NCI-H2107 treated with DMSO at 0.1 percent for 48 hours (cell line): ENCODE results near the gene TPCN1.
"Not testable (repeated sequence)": the region's sequence is repeated elsewhere in the genome, so short reads cannot be mapped to it uniquely, and the experiment has no call there.

Experiments
- DNase-seq: peaks from one replicate; lab custom pipeline; 2025; ENCODE audit not compliant: unreplicated experiment; lab: John Stamatoyannopoulos, UW

Gene TPCN1

GRCh38 chr12:113196582-113196981 is 24.7 kb upstream of the TPCN1 start:
- no peak for DNase-seq

- peak; percentile 60 for DNase-seq
Observed at GRCh38 chr12:113196990-113197389, 24.3 kb upstream of the TPCN1 start.

GRCh38 chr12:113197518-113198077 is 23.7 kb upstream of the TPCN1 start:
- no peak for DNase-seq

- no peak for DNase-seq
Observed at GRCh38 chr12:113198296-113198695, 23.0 kb upstream of the TPCN1 start.

GRCh38 chr12:113200021-113200797 is 21.1 kb upstream of the TPCN1 start:
- DNase-seq, result no peak

GRCh38 chr12:113201187-113202177 is 19.8 kb upstream of the TPCN1 start:
- no peak for DNase-seq

- DNase-seq, result no peak
Observed at GRCh38 chr12:113202300-113203075, 18.8 kb upstream of the TPCN1 start.

GRCh38 chr12:113203852-113204760 is 17.2 kb upstream of the TPCN1 start:
- DNase-seq, result no peak

- no peak for DNase-seq
Observed at GRCh38 chr12:113204804-113205203, 16.5 kb upstream of the TPCN1 start.

- not testable (repeated sequence) for DNase-seq
Observed at GRCh38 chr12:113206802-113207201, 14.5 kb upstream of the TPCN1 start.

- DNase-seq, result no peak
Observed at GRCh38 chr12:113207613-113208040, 13.6 kb upstream of the TPCN1 start.

- DNase-seq, result no peak
Observed at GRCh38 chr12:113208041-113208934, 13.0 kb upstream of the TPCN1 start.

- DNase-seq, result no peak
Observed at GRCh38 chr12:113211160-113211559, 10.1 kb upstream of the TPCN1 start.

- no peak for DNase-seq
Observed at GRCh38 chr12:113214895-113215400, 6.3 kb upstream of the TPCN1 start.

GRCh38 chr12:113216027-113216426 is 5.2 kb upstream of the TPCN1 start:
- DNase-seq, result no peak

GRCh38 chr12:113220593-113221180 is 577 bp upstream of the TPCN1 start:
- DNase-seq, result no peak

- no peak for DNase-seq
Observed at GRCh38 chr12:113221997-113222729, 899 bp downstream of the TPCN1 start.
